Right atrium auricular region (tissue), 2 donors: Measurements from ENCODE around the gene KCNA10. TPM values are rescaled to one million over a fixed set of nuclear protein-coding genes. Genes with fewer than 3 reads are reported as not detected.

Experiments
- DNase-seq: peaks from one replicate; pipeline ENCODE4 v3.0.0-alpha.2; 2019; ENCODE audit warnings: low spot score
- H3K27ac ChIP-seq, 2 donors: fragments of 200-600 bp; sonication (generic); 1 replicate in 1 of 2; 2 replicates in 1 of 2; pipeline ENCODE4 v1.5.1; 2016 to 2019
- H3K27me3 ChIP-seq, 2 donors: fragments of 200-600 bp; sonication (generic); one replicate each; pipeline versions ENCODE4 v1.5.1 to v1.6.0; 2017 to 2019
- H3K36me3 ChIP-seq: fragments of 200-600 bp; sonication (generic); one replicate; pipeline ENCODE4 v1.5.1; 2016
- H3K4me1 ChIP-seq, 2 donors: fragments of 200-600 bp; sonication (generic); one replicate each; pipeline versions ENCODE4 v1.5.1 to v1.6.0; 2017 to 2019
- H3K4me3 ChIP-seq, 2 donors: fragments of 200-600 bp; sonication (generic); 1 replicate in 1 of 2; 2 replicates in 1 of 2; pipeline ENCODE4 v1.5.1; 2017 to 2019; ENCODE audit warnings: mild to moderate bottlenecking in 1 of 2, moderate library complexity in 1 of 2
- H3K9me3 ChIP-seq, 2 donors: fragments of 200-600 bp; sonication (generic); one replicate each; pipeline ENCODE4 v1.5.1; 2019
- total RNA-seq, 2 donors: library from RNA; depleted of rRNA; stranded (reverse); fragments of >200 nt; gene quantifications; one replicate each; pipeline ENCODE4 v1.1.0, GENCODE V29; 2016
- TF ChIP-seq, protein P1 (sequence below), 2 donors: fragments of 200-600 bp; sonication (generic); IDR thresholded peaks; one replicate each; pipeline ENCODE4 v1.5.1; 2019; ENCODE audit warnings: antibody characterized with exemption in 2 of 2

The KCNA10 gene
- total RNA-seq, 2 donors from 2014 or later, result not detected

- H3K4me3 ChIP-seq, result no peak overlapping the region
- no peaks in the 10 kb centered on the region for H3K9me3 ChIP-seq
- TF ChIP-seq, protein P1, sequence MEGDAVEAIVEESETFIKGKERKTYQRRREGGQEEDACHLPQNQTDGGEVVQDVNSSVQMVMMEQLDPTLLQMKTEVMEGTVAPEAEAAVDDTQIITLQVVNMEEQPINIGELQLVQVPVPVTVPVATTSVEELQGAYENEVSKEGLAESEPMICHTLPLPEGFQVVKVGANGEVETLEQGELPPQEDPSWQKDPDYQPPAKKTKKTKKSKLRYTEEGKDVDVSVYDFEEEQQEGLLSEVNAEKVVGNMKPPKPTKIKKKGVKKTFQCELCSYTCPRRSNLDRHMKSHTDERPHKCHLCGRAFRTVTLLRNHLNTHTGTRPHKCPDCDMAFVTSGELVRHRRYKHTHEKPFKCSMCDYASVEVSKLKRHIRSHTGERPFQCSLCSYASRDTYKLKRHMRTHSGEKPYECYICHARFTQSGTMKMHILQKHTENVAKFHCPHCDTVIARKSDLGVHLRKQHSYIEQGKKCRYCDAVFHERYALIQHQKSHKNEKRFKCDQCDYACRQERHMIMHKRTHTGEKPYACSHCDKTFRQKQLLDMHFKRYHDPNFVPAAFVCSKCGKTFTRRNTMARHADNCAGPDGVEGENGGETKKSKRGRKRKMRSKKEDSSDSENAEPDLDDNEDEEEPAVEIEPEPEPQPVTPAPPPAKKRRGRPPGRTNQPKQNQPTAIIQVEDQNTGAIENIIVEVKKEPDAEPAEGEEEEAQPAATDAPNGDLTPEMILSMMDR (IDR thresholded peaks at IDR 0.05), result no peak
Observed at GRCh38 chr1:110509655-110510054, 9.3 kb downstream of the KCNA10 start.

DNA sequence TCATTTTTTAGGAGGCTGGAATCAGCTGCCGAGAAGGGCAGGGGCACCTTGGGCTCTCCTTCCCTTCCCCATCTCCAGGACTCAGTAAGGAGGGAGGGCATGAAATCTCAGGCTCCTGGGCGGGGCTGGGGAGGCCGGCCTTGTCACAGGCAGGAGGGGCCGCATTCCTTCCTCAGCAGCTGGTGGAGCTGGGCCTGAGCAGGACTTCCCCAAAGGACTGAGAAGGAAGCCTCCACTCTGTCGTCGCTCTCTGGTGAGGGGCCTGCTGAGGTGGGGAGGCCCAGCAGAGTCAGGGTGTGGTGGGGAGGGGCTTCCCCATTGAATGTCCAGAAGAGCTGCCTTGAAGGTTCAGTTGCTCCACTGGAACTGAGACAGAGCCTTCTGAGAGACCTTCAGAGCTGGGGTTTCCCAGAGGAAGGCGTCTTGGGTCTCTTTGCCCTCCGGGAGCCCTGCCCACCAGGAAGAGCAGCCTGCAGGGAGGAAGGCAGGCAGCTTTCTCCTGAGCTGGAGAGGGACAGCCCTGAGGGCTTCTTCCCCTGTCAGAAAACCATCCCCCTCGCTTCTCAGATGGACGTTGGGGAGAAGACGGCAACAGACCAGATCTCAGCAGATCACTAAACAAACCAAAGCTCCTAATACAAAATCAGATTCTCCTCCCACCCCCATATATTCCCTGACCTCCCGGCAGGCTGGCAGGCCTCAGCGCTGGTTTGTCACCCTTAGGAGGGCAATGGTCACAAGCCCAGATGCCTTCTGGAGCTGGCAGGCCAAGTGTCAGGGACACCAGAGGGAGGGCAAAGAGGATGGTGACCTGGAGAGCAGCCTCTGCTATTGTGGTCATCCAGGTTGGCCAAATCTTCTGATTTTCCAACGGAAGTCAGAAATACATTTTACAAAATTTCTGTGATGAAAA lies 10.7 kb downstream of the KCNA10 start:
- Histone ChIP-seq H3K4me1 (no peaks in the 10 kb centered on the region), H3K27me3 (no peaks in the 10 kb centered on the region), H3K36me3 (no peaks in the 10 kb centered on the region), H3K4me3 (no peak overlapping the region), H3K9me3 (no peaks in the 10 kb centered on the region), H3K27ac (no peak overlapping the region)
- TF ChIP-seq, protein P1 (IDR thresholded peaks at IDR 0.05), result no peak
- peak; percentile 75 for DNase-seq

More at GRCh38 chr1:110509655-110510054, 9.3 kb downstream of the KCNA10 start:
- Histone ChIP-seq H3K4me1 (no peaks in the 10 kb centered on the region), H3K27me3 (no peaks in the 10 kb centered on the region), H3K36me3 (no peaks in the 10 kb centered on the region), H3K27ac (no peak overlapping the region)
- no peak for DNase-seq

- no peaks in the 10 kb centered on the region for H3K9me3 ChIP-seq
- no peaks in the 10 kb centered on the region for H3K27me3 ChIP-seq
- H3K4me1 ChIP-seq, result no peaks in the 10 kb centered on the region
- no peak for DNase-seq
- TF ChIP-seq, protein P1 (IDR thresholded peaks at IDR 0.05), result no peak
- H3K4me3 ChIP-seq, result no peak overlapping the region
- no peak overlapping the region for H3K27ac ChIP-seq
- no peaks in the 10 kb centered on the region for H3K36me3 ChIP-seq
Observed at GRCh38 chr1:110506541-110506940, 12.4 kb downstream of the KCNA10 start.

DNA sequence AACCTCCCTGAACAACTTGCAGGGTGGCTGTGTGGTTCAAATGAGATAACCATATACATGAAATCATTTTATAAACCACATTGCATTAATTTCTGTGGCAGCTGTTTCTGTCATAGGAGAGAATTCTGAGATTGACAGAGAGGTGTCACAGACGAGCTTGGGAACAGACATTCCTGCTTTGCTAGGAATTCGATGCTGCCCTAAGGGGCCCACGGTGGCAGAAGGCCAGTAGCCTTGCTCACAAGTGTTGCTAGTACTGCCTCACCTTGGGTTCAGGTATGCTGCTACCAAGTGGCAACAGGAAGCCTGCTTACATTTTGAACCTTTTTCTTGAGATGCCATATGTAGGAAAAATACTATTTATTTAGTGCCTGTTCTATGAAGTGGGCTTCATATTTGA lies 13.4 kb downstream of the KCNA10 start:
- Histone ChIP-seq H3K4me3 (no peak overlapping the region), H3K36me3 (no peaks in the 10 kb centered on the region), H3K27ac (no peak overlapping the region), H3K4me1 (no peaks in the 10 kb centered on the region), H3K27me3 (no peaks in the 10 kb centered on the region), H3K9me3 (no peaks in the 10 kb centered on the region)
- DNase-seq, result no peak
- TF ChIP-seq, protein P1 (IDR thresholded peaks at IDR 0.05), result no peak

- DNase-seq, result no peak
- Histone ChIP-seq H3K27me3 (no peaks in the 10 kb centered on the region), H3K27ac (no peak overlapping the region), H3K9me3 (no peaks in the 10 kb centered on the region), H3K36me3 (no peaks in the 10 kb centered on the region), H3K4me3 (no peak overlapping the region), H3K4me1 (no peaks in the 10 kb centered on the region)
- TF ChIP-seq, protein P1 (IDR thresholded peaks at IDR 0.05), result no peak
Observed at GRCh38 chr1:110504226-110504625, 14.7 kb downstream of the KCNA10 start.
